HL-60 (cell line): ENCODE measurements around the gene COG7.

Source experiments
- DNase-seq, 2 experiments: peaks; one replicate each; pipeline ENCODE4 v3.0.0-alpha.2; 2010 to 2020; ENCODE audit warnings: low read depth in 1 of 2, low spot score in 1 of 2
- H3K27ac ChIP-seq: fragments of 250-450 bp; sonication (Bioruptor Pico); replicated peaks from 2 replicates; pipeline ENCODE4 v1.5.1; 2020; ENCODE audit warnings: mild to moderate bottlenecking, moderate library complexity
- H3K27me3 ChIP-seq: fragments of 250-450 bp; sonication (Bioruptor Pico); 2 replicates; pipeline ENCODE4 v1.5.1; 2021; ENCODE audit warnings: mild to moderate bottlenecking, moderate library complexity; ENCODE audit not compliant: insufficient read depth, poor library complexity, severe bottlenecking
- H3K4me3 ChIP-seq: replicated peaks from 2 replicates; pipeline ENCODE4 v1.5.1; 2011; ENCODE audit warnings: mild to moderate bottlenecking, control low read depth, low read length; ENCODE audit not compliant: insufficient read depth
- GABPA ChIP-seq: IDR thresholded peaks from 2 replicates; pipeline ENCODE4 v1.6.1; 2012; ENCODE audit warnings: low read depth
- POLR2AphosphoS5 ChIP-seq: IDR thresholded peaks from 2 replicates; pipeline ENCODE4 v1.6.1; 2012; ENCODE audit warnings: low read depth
- SPI1 ChIP-seq: IDR thresholded peaks from 2 replicates; pipeline ENCODE4 v1.6.1; 2012; ENCODE audit warnings: low read depth, mild to moderate bottlenecking, borderline replicate concordance
- TF ChIP-seq, protein P1 (sequence below): IDR thresholded peaks from one replicate; pipeline ENCODE4 v1.5.1; 2011; ENCODE audit warnings: low read length, control low read depth, inconsistent platforms; ENCODE audit not compliant: insufficient read depth
- TF ChIP-seq, protein P2 (sequence below): IDR thresholded peaks from 2 replicates; pipeline ENCODE4 v1.6.1; 2012; ENCODE audit warnings: low read depth; ENCODE audit not compliant: insufficient replicate concordance

The COG7 gene

DNA sequence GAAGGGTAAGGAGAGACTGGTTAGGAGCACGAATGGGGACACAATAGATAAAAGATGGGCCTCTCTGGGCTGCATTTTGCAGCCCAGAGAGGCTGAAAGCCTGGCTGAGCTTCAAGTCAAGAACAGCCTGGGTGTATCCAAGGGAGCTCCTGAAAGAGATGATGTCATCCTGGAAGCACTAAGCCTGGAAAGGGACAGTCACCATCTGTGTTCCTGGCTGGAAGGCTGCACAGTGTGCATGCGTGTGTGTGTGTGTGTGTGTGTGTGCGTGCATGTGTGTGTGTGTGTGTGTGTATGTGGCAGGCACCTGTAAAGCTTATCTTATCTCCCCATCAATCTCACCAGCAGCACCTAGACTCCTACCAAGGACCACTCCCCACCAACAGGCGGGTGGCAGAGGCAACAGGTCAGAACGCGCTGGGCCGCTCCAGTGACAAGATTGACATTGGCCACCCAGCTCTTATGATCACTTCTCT, 44.1 kb downstream of the COG7 start:
- DNase-seq: no peak
- no peak overlapping the region for H3K4me3 ChIP-seq
- H3K27me3 ChIP-seq: no peaks in the 10 kb centered on the region
- H3K27ac ChIP-seq: no peak overlapping the region
- TF ChIP-seq POLR2AphosphoS5 (no peak), GABPA (no peak), SPI1 (no peak)
- TF ChIP-seq, protein P1, sequence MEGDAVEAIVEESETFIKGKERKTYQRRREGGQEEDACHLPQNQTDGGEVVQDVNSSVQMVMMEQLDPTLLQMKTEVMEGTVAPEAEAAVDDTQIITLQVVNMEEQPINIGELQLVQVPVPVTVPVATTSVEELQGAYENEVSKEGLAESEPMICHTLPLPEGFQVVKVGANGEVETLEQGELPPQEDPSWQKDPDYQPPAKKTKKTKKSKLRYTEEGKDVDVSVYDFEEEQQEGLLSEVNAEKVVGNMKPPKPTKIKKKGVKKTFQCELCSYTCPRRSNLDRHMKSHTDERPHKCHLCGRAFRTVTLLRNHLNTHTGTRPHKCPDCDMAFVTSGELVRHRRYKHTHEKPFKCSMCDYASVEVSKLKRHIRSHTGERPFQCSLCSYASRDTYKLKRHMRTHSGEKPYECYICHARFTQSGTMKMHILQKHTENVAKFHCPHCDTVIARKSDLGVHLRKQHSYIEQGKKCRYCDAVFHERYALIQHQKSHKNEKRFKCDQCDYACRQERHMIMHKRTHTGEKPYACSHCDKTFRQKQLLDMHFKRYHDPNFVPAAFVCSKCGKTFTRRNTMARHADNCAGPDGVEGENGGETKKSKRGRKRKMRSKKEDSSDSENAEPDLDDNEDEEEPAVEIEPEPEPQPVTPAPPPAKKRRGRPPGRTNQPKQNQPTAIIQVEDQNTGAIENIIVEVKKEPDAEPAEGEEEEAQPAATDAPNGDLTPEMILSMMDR: no peak
- TF ChIP-seq, protein P2, sequence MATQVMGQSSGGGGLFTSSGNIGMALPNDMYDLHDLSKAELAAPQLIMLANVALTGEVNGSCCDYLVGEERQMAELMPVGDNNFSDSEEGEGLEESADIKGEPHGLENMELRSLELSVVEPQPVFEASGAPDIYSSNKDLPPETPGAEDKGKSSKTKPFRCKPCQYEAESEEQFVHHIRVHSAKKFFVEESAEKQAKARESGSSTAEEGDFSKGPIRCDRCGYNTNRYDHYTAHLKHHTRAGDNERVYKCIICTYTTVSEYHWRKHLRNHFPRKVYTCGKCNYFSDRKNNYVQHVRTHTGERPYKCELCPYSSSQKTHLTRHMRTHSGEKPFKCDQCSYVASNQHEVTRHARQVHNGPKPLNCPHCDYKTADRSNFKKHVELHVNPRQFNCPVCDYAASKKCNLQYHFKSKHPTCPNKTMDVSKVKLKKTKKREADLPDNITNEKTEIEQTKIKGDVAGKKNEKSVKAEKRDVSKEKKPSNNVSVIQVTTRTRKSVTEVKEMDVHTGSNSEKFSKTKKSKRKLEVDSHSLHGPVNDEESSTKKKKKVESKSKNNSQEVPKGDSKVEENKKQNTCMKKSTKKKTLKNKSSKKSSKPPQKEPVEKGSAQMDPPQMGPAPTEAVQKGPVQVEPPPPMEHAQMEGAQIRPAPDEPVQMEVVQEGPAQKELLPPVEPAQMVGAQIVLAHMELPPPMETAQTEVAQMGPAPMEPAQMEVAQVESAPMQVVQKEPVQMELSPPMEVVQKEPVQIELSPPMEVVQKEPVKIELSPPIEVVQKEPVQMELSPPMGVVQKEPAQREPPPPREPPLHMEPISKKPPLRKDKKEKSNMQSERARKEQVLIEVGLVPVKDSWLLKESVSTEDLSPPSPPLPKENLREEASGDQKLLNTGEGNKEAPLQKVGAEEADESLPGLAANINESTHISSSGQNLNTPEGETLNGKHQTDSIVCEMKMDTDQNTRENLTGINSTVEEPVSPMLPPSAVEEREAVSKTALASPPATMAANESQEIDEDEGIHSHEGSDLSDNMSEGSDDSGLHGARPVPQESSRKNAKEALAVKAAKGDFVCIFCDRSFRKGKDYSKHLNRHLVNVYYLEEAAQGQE: no peak

DNA sequence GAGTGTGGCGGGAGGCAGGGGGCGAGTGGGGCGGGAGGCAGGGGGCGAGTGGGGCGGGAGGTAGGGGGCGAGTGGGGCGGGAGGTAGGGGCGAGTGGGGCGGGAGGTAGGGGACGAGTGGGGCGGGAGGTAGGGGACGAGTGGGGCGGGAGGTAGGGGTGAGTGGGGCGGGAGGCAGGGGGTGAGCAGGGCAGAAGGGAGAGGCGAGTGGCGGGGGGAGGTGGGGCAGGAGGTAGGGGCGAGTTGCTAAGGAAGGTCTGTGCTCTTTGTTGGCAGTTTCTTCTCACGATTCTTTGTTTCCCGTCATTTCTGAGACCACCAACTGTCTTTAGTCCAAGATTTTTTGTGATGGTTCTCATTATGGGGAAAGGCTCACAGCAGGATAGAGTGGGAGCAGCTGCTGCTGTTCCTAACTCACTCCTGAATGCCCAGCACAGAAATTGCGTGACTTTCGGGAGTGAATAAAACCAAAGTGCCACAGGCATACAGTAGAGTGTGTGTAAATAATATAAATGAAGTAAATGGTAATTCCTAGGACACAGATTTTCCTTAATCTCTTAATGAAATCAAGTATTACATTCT, 44.7 kb downstream of the COG7 start:
- TF ChIP-seq, protein P2: no peak
- TF ChIP-seq GABPA (no peak), POLR2AphosphoS5 (no peak)
- TF ChIP-seq, protein P1: no peak
- Histone ChIP-seq H3K27ac (no peak overlapping the region), H3K27me3 (no peaks in the 10 kb centered on the region), H3K4me3 (no peak overlapping the region)
- DNase-seq: no peak

DNA sequence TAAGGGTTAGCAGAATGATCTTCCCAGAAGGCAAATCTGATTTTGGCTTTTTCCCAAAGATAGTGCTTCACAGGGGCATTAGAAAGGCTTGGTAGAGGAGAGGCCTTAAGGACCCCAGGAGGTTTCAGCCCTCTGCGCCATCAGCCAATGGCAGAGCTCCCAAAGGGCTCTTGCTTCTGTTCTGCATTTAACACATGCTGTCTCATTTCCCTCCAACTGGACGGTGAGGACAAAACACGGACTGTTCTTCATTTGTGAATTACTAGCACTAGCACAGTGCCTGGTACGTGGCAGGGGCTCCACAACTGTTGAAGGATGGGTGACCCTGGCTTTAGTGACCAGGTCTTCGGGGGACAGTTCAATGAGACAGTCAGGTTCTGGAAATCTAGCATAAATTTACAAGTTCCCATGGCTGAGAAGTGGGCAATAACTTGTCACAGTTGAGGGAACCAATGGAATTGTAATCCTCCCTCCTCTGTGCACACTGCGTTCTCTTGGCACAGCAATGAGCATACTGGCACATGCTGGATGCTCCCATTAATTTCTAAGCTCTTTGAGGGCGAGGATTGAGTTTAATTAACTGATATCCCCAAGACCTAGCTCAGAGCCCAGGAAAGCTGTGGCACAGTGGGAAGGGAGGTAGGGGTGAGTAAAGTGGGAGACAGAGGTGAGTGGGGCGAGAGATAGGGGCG, 45.4 kb downstream of the COG7 start:
- H3K27ac ChIP-seq: no peak overlapping the region
- TF ChIP-seq, protein P2: no peak
- TF ChIP-seq GABPA (no peak), POLR2AphosphoS5 (no peak)
- TF ChIP-seq, protein P1: no peak

More for the DNA sequence above, 45.4 kb downstream of the COG7 start:
- H3K27me3 ChIP-seq: no peaks in the 10 kb centered on the region
- no peak for DNase-seq
- H3K4me3 ChIP-seq: no peak overlapping the region
